Measurements from ENCODE around the gene COL13A1.

COL13A1 gene

DNA sequence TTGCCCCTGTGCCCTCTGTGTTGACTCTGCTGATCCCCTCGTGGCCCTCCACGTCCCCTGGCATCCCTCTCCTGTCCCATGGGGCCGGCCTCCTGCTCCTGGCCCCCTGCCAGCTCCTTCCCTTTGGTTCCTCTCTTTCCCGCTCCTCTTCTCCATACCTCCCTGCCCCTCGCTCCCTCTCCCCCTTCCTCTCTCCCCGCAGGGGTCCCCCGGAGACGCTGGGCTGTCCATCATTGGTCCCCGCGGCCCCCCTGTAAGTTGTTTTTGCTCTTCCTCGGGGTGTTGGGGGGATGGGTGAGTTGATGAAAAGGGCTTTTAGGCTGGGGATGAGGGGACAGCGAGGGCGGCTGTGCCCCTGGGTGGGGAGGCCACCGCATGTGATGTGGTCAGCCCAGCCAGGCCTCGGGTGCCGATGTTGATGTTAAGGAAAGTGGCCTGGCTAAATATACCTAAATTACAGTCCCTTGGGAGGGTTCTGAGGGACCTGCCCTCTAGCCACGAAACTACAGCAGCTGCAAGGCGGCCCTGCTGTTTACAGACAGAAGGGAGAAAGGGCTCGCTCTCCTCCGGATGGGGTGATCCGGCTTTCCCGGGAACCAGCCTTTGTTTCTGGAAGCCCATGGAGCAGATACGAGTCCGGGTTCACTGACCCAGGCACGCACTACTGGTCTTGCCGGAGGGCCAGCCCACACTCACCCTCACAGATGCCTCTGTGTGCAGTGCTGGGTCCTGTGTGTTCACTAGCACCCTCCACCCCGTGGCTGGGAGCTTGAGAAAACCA is 78.8 kb downstream of the COL13A1 start:
- Mint-ChIP-seq H3K36me3 (ENCODE audit: insufficient read depth) (no peaks in the 10 kb centered on the region), H3K9me3 (no peaks in the 10 kb centered on the region), H3K4me3 (no peak overlapping the region), H3K27ac (ENCODE audit: low read depth) (no peak overlapping the region), H3K27me3 (peaks cover 53% of the 10 kb centered on the region), H3K4me1 (no peaks in the 10 kb centered on the region)
- ATAC-seq (replicated peaks; ENCODE audit: extremely low read depth, poor library complexity, severe bottlenecking) (no peak), DNase-seq (ENCODE audit: low spot score in 2 of 2) (no peak)

DNA sequence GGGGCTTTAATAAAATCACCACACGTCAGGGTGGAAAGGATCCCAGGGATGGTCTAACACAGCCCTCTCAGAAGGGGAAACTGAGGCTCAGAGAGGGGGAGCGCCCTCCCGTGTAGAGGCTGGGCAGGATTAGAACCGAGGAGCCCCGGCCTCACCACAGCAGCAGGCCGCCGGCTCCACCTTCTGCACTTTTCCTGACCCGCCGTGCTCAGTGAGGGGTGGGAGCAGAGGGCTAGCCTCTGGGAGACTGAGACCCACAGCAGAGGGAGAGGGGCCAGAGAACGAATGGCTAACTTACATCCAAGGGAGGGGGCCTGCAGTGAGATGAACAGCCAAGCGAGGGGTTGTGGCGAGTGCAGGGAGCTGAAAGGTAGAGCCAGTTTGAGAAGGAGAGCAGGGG is 79.5 kb downstream of the COL13A1 start:
- Mint-ChIP-seq H3K4me3 (no peak overlapping the region), H3K4me1 (no peaks in the 10 kb centered on the region), H3K36me3 (ENCODE audit: insufficient read depth) (no peaks in the 10 kb centered on the region), H3K9me3 (no peaks in the 10 kb centered on the region), H3K27me3 (peaks cover 56% of the 10 kb centered on the region), H3K27ac (ENCODE audit: low read depth) (no peak overlapping the region)
- DNase-seq (ENCODE audit: low spot score in 2 of 2) (no peak), ATAC-seq (replicated peaks; ENCODE audit: extremely low read depth, poor library complexity, severe bottlenecking) (no peak)

DNA sequence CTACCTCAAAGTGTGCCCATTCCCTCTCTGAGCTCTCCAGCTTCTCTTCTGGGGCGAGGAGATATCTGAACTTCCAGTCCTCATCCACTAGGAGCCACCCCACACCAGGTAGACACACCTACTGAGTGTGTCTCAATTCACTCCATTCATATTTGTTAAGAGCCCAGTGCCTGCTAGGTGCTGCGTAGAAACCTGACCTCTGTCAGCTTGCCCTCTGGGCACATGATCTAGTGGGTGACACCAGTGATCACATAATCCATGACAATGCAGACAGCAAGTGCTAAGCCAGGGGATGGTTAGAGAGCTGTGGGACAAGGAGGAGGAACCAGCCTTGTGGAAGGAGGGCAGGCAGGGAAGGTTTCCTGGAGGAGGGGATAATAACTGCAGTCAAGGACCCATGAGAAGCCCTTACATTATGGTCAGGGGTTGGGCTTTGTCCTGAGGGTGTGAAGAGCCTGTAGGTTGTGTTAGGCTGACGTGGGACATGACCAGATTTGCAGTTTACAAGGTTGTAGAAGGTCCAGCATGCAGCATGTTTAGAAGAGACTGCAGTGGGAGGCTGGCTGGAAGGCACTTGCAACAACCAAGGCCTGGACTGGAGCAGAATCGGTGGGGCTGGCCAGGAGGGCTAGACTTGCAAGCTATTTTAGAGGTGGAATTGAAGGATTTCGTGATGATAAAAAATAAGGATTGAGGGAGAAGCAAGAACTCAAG is 81.8 kb downstream of the COL13A1 start:
- Mint-ChIP-seq H3K27ac (ENCODE audit: low read depth) (no peak overlapping the region), H3K4me1 (no peaks in the 10 kb centered on the region), H3K36me3 (ENCODE audit: insufficient read depth) (no peaks in the 10 kb centered on the region), H3K27me3 (peaks cover 56% of the 10 kb centered on the region), H3K9me3 (no peaks in the 10 kb centered on the region), H3K4me3 (no peak overlapping the region)
- no peak for ATAC-seq (replicated peaks; ENCODE audit: extremely low read depth, poor library complexity, severe bottlenecking)
- DNase-seq (ENCODE audit: low spot score in 2 of 2): no peak

DNA sequence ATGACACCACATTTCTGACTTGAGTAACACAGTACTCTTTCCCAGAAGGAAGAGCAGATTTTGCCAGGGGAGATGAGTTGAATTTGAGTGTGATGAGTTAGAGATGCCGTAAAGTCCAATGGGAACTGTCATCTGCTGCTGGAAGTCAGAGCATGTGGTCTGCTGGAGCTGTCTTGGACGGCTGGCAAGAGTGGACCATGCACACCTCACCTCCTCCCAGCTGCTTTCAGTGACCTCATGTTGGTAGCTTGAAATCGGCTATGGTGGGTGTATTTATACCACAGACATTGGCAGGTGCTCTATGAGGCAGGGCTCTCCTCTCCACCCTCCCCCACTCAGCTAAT is 82.3 kb downstream of the COL13A1 start:
- ATAC-seq (replicated peaks; ENCODE audit: extremely low read depth, poor library complexity, severe bottlenecking) (no peak), DNase-seq (ENCODE audit: low spot score in 2 of 2) (no peak)
- peaks cover 52% of the 10 kb centered on the region for H3K27me3 Mint-ChIP-seq
- H3K9me3 Mint-ChIP-seq: no peaks in the 10 kb centered on the region
- H3K4me1 Mint-ChIP-seq: no peaks in the 10 kb centered on the region
- H3K27ac Mint-ChIP-seq (ENCODE audit: low read depth): no peak overlapping the region
- H3K36me3 Mint-ChIP-seq (ENCODE audit: insufficient read depth): no peaks in the 10 kb centered on the region
- no peak overlapping the region for H3K4me3 Mint-ChIP-seq

DNA sequence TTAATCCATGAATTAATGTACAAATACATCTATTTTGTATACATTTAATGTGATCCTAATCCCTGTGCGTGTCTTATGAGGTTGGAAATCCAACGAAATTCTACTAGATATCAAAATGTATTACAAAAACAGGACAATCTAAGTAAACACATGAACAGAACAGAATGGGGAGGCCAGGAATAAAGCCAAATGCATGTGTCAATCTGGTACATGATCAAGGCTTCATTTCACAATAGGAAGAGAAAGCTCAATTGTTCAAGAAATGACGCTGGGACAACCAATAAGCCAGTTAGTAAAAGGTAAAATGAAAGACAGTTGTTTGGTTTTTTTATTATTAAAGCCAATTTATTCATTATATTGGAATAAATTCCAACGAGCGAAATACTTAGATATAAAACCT is 83.0 kb downstream of the COL13A1 start:
- ATAC-seq (replicated peaks; ENCODE audit: extremely low read depth, poor library complexity, severe bottlenecking): no peak
- no peak for DNase-seq (ENCODE audit: low spot score in 2 of 2)
- H3K27ac Mint-ChIP-seq (ENCODE audit: low read depth): no peak overlapping the region
- no peaks in the 10 kb centered on the region for H3K4me1 Mint-ChIP-seq
- H3K4me3 Mint-ChIP-seq: no peak overlapping the region
- H3K27me3 Mint-ChIP-seq: peaks cover 45% of the 10 kb centered on the region
- no peaks in the 10 kb centered on the region for H3K9me3 Mint-ChIP-seq
- H3K36me3 Mint-ChIP-seq (ENCODE audit: insufficient read depth): no peaks in the 10 kb centered on the region

DNA sequence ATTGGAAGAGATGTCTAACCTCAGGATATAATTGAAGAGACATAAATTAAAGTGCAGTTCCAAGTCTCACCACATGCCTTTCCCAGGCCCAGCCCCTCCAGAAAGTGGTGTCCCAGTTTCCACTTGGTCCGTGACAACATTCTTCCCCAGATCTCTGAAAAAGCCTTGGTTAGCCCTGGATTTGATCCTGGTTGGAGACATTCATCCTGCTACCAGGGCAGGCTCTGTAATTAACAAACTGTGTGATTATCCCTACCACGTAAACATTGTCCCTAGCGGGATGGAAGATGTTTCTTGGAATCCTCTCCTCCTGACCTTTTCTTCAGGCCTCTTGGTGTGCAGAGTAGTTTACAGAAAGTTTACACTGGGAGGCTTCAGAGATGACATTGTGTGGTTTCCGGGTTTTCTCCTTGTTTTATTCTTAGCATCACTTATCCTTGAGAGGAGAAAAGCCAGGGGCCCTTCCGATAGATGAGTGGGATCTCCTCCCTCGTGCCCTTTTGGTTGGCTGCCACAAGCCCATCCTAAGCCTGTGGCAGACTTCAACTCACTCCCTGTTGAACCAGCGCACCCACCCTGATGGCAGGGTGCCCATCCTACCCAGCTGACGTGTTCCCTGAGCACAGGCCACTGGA is 83.8 kb downstream of the COL13A1 start:
- no peak for DNase-seq (ENCODE audit: low spot score in 2 of 2)
- Mint-ChIP-seq H3K27ac (ENCODE audit: low read depth) (no peak overlapping the region), H3K27me3 (peaks cover 37% of the 10 kb centered on the region), H3K9me3 (no peaks in the 10 kb centered on the region), H3K4me3 (no peak overlapping the region), H3K36me3 (ENCODE audit: insufficient read depth) (no peaks in the 10 kb centered on the region), H3K4me1 (no peaks in the 10 kb centered on the region)
- ATAC-seq (replicated peaks; ENCODE audit: extremely low read depth, poor library complexity, severe bottlenecking): no peak

DNA sequence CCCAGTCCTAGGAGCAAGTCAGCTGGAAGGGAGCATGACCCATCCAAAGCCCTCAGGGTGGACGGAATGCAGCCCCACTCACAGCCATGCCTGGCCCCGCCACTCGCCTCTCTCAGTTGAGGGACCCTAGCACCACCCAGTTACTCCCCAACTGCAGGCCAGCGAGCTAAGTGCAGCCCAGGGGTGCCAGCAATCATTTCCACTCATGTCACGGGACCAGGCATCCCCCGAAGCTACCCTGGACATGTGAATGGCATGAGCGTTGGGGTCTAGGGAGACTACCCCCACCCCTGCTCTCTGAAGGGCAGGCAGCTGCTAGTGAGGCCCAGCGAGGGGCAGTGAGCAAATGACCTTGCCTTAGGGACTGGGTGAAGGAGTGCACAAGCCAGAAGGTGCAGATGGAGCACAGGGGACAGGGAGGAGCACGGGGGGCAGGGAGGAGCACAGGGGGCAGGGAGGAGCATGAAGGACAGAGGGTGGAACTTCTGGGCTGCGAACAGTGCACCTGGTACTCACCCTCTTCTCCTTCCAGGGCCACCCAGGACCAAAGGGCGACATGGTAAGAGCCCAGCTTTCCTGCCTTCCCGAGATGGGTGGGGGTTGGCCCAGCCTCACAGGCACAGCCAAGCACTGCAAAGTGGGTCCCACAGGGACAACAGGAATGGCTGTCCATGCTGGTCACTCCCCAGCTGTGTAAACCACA is 87.3 kb downstream of the COL13A1 start:
- ATAC-seq (replicated peaks; ENCODE audit: extremely low read depth, poor library complexity, severe bottlenecking): no peak
- Mint-ChIP-seq H3K27me3 (peaks cover 13% of the 10 kb centered on the region), H3K9me3 (no peaks in the 10 kb centered on the region)

DNA sequence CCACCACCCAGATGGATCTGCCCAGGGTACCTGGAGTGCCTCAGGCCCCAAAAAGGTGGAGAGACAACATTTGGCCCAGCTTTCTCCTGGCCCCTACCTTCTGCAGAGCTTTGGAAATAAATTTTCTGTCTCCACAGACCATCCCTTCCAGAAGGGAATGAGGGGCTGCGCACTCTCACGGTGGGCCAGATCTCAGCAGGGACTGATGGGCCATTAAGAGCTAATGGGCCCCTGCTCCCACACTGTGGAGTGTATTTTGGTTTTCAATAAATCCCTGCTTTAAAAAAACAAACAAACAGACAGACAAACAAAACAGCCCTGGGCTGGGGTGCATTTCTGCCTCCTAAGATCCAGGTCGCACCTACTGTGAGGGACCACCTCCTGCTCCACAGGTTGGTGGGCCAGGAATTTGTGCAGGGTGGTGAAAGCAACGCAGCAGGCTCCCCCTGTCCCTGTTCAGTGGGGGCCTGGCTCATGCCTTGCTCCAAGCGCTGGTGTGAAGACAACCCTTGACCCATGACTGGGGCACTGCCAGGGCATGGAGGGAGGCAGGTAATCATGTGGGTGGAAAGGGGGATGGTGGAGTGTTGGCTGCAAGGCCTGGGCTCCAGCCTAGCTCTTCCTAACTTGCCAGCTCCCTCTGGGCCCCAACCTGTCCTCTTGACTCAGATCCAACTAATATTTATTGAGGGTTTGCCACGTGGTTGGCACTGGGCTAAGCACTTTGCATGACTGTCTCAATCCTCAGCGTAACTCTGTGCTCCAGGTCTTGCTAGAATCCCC is 88.5 kb downstream of the COL13A1 start:
- H3K4me3 Mint-ChIP-seq: no peak overlapping the region

More for the DNA sequence above, 87.3 kb downstream of the COL13A1 start:
- no peak for DNase-seq (ENCODE audit: low spot score in 2 of 2)
- no peaks in the 10 kb centered on the region for H3K36me3 Mint-ChIP-seq (ENCODE audit: insufficient read depth)
- H3K4me1 Mint-ChIP-seq: no peaks in the 10 kb centered on the region
- H3K27ac Mint-ChIP-seq (ENCODE audit: low read depth): no peak overlapping the region
- H3K4me3 Mint-ChIP-seq: no peak overlapping the region

DNA sequence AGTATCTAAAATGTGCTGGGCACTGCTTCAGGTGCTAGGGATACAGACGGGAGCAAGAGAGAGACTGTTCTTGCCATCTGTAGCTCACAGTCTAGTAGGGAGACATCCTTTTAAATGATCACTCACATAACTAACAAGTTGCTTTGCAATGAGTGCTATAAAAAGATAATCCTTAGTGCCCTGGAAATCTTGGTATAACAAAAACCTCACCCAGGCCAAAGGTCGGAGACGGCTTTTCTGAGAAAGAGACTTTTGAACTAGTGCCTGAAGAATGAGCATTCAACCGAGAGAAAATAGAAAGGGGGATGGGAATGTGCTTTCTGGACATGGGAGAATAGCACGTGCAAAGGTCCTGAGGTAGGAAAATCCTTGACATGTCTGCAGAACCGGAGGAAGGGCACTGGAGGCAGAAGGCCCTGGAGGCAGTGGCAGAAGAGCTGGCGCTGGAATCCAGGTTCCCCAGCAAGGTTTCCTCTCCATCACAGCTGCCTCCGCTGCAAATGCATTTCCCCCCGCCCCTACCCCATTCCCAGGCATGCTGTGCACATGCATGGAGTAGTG is 89.4 kb downstream of the COL13A1 start:
- Mint-ChIP-seq H3K4me1 (no peaks in the 10 kb centered on the region), H3K36me3 (ENCODE audit: insufficient read depth) (no peaks in the 10 kb centered on the region), H3K9me3 (no peaks in the 10 kb centered on the region), H3K27me3 (no peaks in the 10 kb centered on the region), H3K27ac (ENCODE audit: low read depth) (no peak overlapping the region), H3K4me3 (no peak overlapping the region)
- ATAC-seq (replicated peaks; ENCODE audit: extremely low read depth, poor library complexity, severe bottlenecking): no peak
- no peak for DNase-seq (ENCODE audit: low spot score in 2 of 2)

More for the DNA sequence above, 88.5 kb downstream of the COL13A1 start:
- Mint-ChIP-seq H3K4me1 (no peaks in the 10 kb centered on the region), H3K36me3 (ENCODE audit: insufficient read depth) (no peaks in the 10 kb centered on the region), H3K27me3 (peaks cover 6% of the 10 kb centered on the region), H3K27ac (ENCODE audit: low read depth) (no peak overlapping the region), H3K9me3 (no peaks in the 10 kb centered on the region)
- ATAC-seq (replicated peaks; ENCODE audit: extremely low read depth, poor library complexity, severe bottlenecking) (no peak), DNase-seq (ENCODE audit: low spot score in 2 of 2) (no peak)

DNA sequence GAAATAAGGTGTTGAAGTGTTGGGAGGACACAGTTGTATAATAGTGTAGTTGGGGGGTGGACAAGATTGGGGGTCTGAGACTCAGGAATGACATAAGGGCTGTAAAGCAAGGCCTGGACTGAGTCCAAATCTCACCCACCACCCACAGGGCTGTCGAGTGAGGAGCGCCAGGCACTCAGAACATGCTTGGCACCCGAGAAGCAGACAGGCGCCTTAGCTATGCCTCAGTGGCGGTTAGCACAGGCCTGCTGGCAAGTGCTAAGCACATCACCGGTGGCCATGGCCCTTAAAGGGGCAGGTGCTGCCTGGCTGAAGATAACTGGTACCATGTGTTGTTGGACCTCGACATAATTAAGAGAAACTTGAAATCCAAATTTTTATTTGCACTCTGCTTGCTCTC is 90.7 kb downstream of the COL13A1 start:
- no peaks in the 10 kb centered on the region for H3K27me3 Mint-ChIP-seq

DNA sequence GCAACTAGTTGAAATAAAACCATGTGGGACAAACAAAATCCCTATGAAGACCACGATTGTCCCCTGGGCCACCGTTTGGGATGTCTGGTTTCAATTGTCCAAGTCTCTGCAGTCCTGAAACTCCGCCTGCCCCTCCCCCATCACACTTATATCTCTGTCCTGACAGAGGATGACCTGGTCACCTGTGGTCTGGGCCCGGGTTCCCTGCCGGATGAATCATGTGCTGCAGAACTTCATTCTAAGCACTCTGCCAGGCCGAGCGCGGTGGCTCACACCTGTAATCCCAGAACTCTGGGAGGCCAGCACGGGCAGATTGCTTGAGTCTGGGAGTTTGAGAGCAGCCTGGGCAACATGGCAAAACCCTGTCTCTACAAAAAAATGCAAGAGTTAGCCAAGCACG is 91.1 kb downstream of the COL13A1 start:
- Mint-ChIP-seq H3K4me1 (no peaks in the 10 kb centered on the region), H3K27ac (ENCODE audit: low read depth) (no peak overlapping the region), H3K27me3 (no peaks in the 10 kb centered on the region), H3K4me3 (no peak overlapping the region), H3K9me3 (no peaks in the 10 kb centered on the region), H3K36me3 (ENCODE audit: insufficient read depth) (no peaks in the 10 kb centered on the region)
- ATAC-seq (replicated peaks; ENCODE audit: extremely low read depth, poor library complexity, severe bottlenecking): no peak
- no peak for DNase-seq (ENCODE audit: low spot score in 2 of 2)

More for the DNA sequence above, 90.7 kb downstream of the COL13A1 start:
- H3K4me3 Mint-ChIP-seq: no peak overlapping the region
- DNase-seq (ENCODE audit: low spot score in 2 of 2): no peak
- H3K9me3 Mint-ChIP-seq: no peaks in the 10 kb centered on the region
- ATAC-seq (replicated peaks; ENCODE audit: extremely low read depth, poor library complexity, severe bottlenecking): no peak
- no peaks in the 10 kb centered on the region for H3K4me1 Mint-ChIP-seq
- H3K27ac Mint-ChIP-seq (ENCODE audit: low read depth): no peak overlapping the region
- H3K36me3 Mint-ChIP-seq (ENCODE audit: insufficient read depth): no peaks in the 10 kb centered on the region
